ENCODE measurements around the gene RPL3.
"Not testable (repeated sequence)": the region's sequence is repeated elsewhere in the genome, so short reads cannot be mapped to it uniquely, and the experiment has no call there.

The RPL3 gene

GRCh38 chr22:39360674-39361413 is 41.4 kb upstream of the RPL3 start:
- H3K27ac ChIP-seq = peak overlapping the region; percentile 95
- no peak overlapping the region for H3K4me3 ChIP-seq (ENCODE audit: low read depth, low read length)
- TF ChIP-seq CTCF (IDR thresholded peaks at IDR 0.05; ENCODE audit: low read depth, low read length) = no peak

GRCh38 chr22:39360242-39360641 is 40.8 kb upstream of the RPL3 start:
- Histone ChIP-seq H3K27me3 (ENCODE audit: insufficient read depth, low read depth, severe bottlenecking) (no peaks in the 10 kb centered on the region), H3K9me3 (ENCODE audit: severe bottlenecking) (no peaks in the 10 kb centered on the region), H3K4me3 (ENCODE audit: low read depth, low read length) (no peak overlapping the region), H3K36me3 (peaks cover 14% of the 10 kb centered on the region), H3K27ac (peak overlapping the region; percentile 95)
- DNase-seq = no peak
- no peak for TF ChIP-seq CTCF (IDR thresholded peaks at IDR 0.05; ENCODE audit: low read depth, low read length)

More at GRCh38 chr22:39360674-39361413, 41.4 kb upstream of the RPL3 start:
- DNase-seq = peak; percentile 58
- Histone ChIP-seq H3K9me3 (ENCODE audit: severe bottlenecking) (no peaks in the 10 kb centered on the region), H3K36me3 (peaks cover 14% of the 10 kb centered on the region), H3K27me3 (ENCODE audit: insufficient read depth, low read depth, severe bottlenecking) (no peaks in the 10 kb centered on the region)

- DNase-seq = no peak
- Histone ChIP-seq H3K36me3 (peaks cover 14% of the 10 kb centered on the region), H3K4me3 (ENCODE audit: low read depth, low read length) (no peak overlapping the region), H3K9me3 (ENCODE audit: severe bottlenecking) (no peaks in the 10 kb centered on the region), H3K27me3 (ENCODE audit: insufficient read depth, low read depth, severe bottlenecking) (no peaks in the 10 kb centered on the region), H3K27ac (peak overlapping the region; percentile 95)
- TF ChIP-seq CTCF (IDR thresholded peaks at IDR 0.05; ENCODE audit: low read depth, low read length) = no peak
These were observed 40.3 kb upstream of the RPL3 start for GRCh38 chr22:39359659-39360195.

- peak overlapping the region; percentile 56 for H3K27ac ChIP-seq
- peaks cover 14% of the 10 kb centered on the region for H3K36me3 ChIP-seq
- not testable (repeated sequence) for H3K9me3 ChIP-seq (ENCODE audit: severe bottlenecking); DNase-seq; H3K4me3 ChIP-seq (ENCODE audit: low read depth, low read length); H3K27me3 ChIP-seq (ENCODE audit: insufficient read depth, low read depth, severe bottlenecking)
These were observed 38.8 kb upstream of the RPL3 start for GRCh38 chr22:39358197-39358596.

- DNase-seq; H3K4me3 ChIP-seq (ENCODE audit: low read depth, low read length); H3K9me3 ChIP-seq (ENCODE audit: severe bottlenecking); H3K27me3 ChIP-seq (ENCODE audit: insufficient read depth, low read depth, severe bottlenecking): not testable (repeated sequence)
- H3K27ac ChIP-seq = peak overlapping the region; percentile 87
- peaks cover 14% of the 10 kb centered on the region for H3K36me3 ChIP-seq
These were observed 38.0 kb upstream of the RPL3 start for GRCh38 chr22:39357110-39358108.

- peak overlapping the region; percentile 87 for H3K27ac ChIP-seq
- DNase-seq = peak; percentile 80
- H3K27me3 ChIP-seq (ENCODE audit: insufficient read depth, low read depth, severe bottlenecking) = no peaks in the 10 kb centered on the region
- H3K36me3 ChIP-seq = peaks cover 19% of the 10 kb centered on the region
- no peak for TF ChIP-seq CTCF (IDR thresholded peaks at IDR 0.05; ENCODE audit: low read depth, low read length)
- no peaks in the 10 kb centered on the region for H3K9me3 ChIP-seq (ENCODE audit: severe bottlenecking)
- no peak overlapping the region for H3K4me3 ChIP-seq (ENCODE audit: low read depth, low read length)
These were observed 37.0 kb upstream of the RPL3 start for GRCh38 chr22:39356464-39356863.

GRCh38 chr22:39355805-39356204 is 36.4 kb upstream of the RPL3 start:
- H3K4me3 ChIP-seq (ENCODE audit: low read depth, low read length); DNase-seq; H3K9me3 ChIP-seq (ENCODE audit: severe bottlenecking); H3K27me3 ChIP-seq (ENCODE audit: insufficient read depth, low read depth, severe bottlenecking): not testable (repeated sequence)
- H3K36me3 ChIP-seq = peaks cover 19% of the 10 kb centered on the region
- H3K27ac ChIP-seq = peak overlapping the region; percentile 87

Data from WERI-Rb-1 (cell line).